Right lobe of liver (tissue), 6 donors: ENCODE data around the gene CCNA2. TPM values are rescaled to one million over a fixed set of nuclear protein-coding genes. Genes with fewer than 3 reads are reported as not detected.

Experiments used
- ATAC-seq, 4 donors: fragments of 200-7000 bp; cut with Tn5 transposase; one replicate each; pipeline ENCODE4 v1.9.1; 2020; ENCODE audit warnings: mild to moderate bottlenecking in 4 of 4, moderate library complexity in 4 of 4
- DNase-seq, 3 donors: peaks; one replicate each; pipeline ENCODE4 v3.0.0-alpha.2; 2020
- H3K27ac ChIP-seq, 3 donors: fragments of 200-600 bp; one replicate each; pipeline ENCODE4 v1.8.0; 2022
- H3K27me3 ChIP-seq, 2 donors: fragments of 200-600 bp; one replicate each; pipeline ENCODE4 v1.8.0; 2022
- H3K36me3 ChIP-seq, 4 donors: fragments of 200-600 bp; sonication (generic) in 1 of 4; one replicate each; pipeline versions ENCODE4 v1.5.1 to v1.8.0; 2017 to 2022; ENCODE audit warnings: control low read depth in 1 of 4
- H3K4me1 ChIP-seq, 4 donors: fragments of 200-600 bp; sonication (generic) in 1 of 4; one replicate each; pipeline versions ENCODE4 v1.5.1 to v1.8.0; 2017 to 2022; ENCODE audit warnings: control low read depth in 1 of 4
- H3K4me3 ChIP-seq, 3 donors: fragments of 200-600 bp; one replicate each; pipeline ENCODE4 v1.8.0; 2022
- H3K9me3 ChIP-seq, 4 donors: fragments of 200-600 bp; sonication (generic) in 1 of 4; one replicate each; pipeline versions ENCODE4 v1.5.1 to v1.8.0; 2017 to 2022; ENCODE audit warnings: control low read depth in 1 of 4
- POLR2A ChIP-seq: fragments of 450-650 bp; IDR thresholded peaks from one replicate; pipeline ENCODE4 v1.6.1; 2017; ENCODE audit warnings: antibody characterized with exemption, mild to moderate bottlenecking
- WGBS: methylation state at CpG from one replicate; pipeline ENCODE4 v1.1.6; 2018; ENCODE audit warnings: low coverage, low lambda C conversion rate; ENCODE audit not compliant: insufficient coverage; ENCODE audit errors: missing lambda C conversion rate; 5-methylcytosine and 5-hydroxymethylcytosine counted together
- intact Hi-C, 2 donors: fragments of 100-400 bp; cut with DNase I; formaldehyde crosslinking; loops; one replicate each; pipeline versions ENCODE4 v1.11.2 to v1.14.1; 2022
- total RNA-seq, 6 experiments: library from RNA; depleted of rRNA in 2 of 6; stranded (reverse); fragments of >200 nt in 2 of 6; fragmentation: NEBNext Ultra II Directional in 3 of 6; extraction: Animal tissue kit (Norgen Biotek cat#: 25700) in 3 of 6; gene quantifications; one replicate each; pipeline versions ENCODE4 v1.1.0 to v1.2.4, GENCODE V29; 2016 to 2023
- TF ChIP-seq, protein P1 (sequence below), 4 donors: fragments of 200-600 bp in 3 of 4; fragments of 450-650 bp in 1 of 4; IDR thresholded peaks; one replicate each; pipeline versions ENCODE4 v1.5.1 to v1.8.0; 2016 to 2022; ENCODE audit warnings: antibody characterized with exemption in 4 of 4, mild to moderate bottlenecking in 2 of 4
- donor health status: DM: no; HTN: yes; CAD: no.
- donor health status: DM: no; HTN: no; CAD: no.
- donor health status: DM: no; HTN: no; CAD: no.
- donor health status: DM: no; HTN: yes; CAD: no.
- donor health status: DM: no; HTN: yes; CAD: no.

The CCNA2 gene
- total RNA-seq, 6 experiments from 2014 or later, result 0.15 to 4.3 (median 1.4) TPM

- no peak for DNase-seq
- H3K36me3 ChIP-seq, result peaks cover 0 to 46% (median 15%) of the 10 kb centered on the region in 4 donors
- H3K4me3 ChIP-seq, result no peak overlapping the region
- intact Hi-C loops, result no loop called here
- WGBS, result 70% methylated on average over 1 of the region's 1 CpG
- TF ChIP-seq, protein P1, sequence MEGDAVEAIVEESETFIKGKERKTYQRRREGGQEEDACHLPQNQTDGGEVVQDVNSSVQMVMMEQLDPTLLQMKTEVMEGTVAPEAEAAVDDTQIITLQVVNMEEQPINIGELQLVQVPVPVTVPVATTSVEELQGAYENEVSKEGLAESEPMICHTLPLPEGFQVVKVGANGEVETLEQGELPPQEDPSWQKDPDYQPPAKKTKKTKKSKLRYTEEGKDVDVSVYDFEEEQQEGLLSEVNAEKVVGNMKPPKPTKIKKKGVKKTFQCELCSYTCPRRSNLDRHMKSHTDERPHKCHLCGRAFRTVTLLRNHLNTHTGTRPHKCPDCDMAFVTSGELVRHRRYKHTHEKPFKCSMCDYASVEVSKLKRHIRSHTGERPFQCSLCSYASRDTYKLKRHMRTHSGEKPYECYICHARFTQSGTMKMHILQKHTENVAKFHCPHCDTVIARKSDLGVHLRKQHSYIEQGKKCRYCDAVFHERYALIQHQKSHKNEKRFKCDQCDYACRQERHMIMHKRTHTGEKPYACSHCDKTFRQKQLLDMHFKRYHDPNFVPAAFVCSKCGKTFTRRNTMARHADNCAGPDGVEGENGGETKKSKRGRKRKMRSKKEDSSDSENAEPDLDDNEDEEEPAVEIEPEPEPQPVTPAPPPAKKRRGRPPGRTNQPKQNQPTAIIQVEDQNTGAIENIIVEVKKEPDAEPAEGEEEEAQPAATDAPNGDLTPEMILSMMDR (IDR thresholded peaks at IDR 0.05), result no peak
- no peaks in the 10 kb centered on the region for H3K4me1 ChIP-seq
- H3K27me3 ChIP-seq, result no peaks in the 10 kb centered on the region
- H3K9me3 ChIP-seq, result no peaks in the 10 kb centered on the region
- ATAC-seq, result no peak
- H3K27ac ChIP-seq, result no peak overlapping the region
Observed at GRCh38 chr4:121817701-121818100, 6.0 kb downstream of the CCNA2 start.

DNA sequence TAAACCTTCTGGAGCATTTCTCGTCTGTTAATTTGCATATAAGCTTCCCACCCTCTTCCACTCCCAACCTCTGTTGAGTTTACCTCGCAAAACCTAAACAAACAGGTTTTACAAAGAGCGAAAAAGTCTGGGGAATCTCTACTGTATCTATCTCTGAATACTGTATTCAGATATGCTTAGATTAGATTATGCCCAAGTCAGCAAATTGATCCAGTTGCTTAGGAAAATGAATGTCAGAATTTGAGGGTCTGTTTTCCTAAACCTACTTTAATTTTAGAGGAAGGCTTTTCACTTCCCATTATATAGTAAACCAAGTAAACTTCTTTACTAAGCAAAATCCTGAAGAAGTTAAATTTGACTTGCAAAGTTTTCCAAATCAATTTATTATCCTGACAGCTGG lies 6.7 kb downstream of the CCNA2 start:
- H3K9me3 ChIP-seq, result no peaks in the 10 kb centered on the region
- intact Hi-C loops, result no loop called here
- TF ChIP-seq, protein P1 (IDR thresholded peaks at IDR 0.05), result no peak
- TF ChIP-seq POLR2A, result no peak

DNA sequence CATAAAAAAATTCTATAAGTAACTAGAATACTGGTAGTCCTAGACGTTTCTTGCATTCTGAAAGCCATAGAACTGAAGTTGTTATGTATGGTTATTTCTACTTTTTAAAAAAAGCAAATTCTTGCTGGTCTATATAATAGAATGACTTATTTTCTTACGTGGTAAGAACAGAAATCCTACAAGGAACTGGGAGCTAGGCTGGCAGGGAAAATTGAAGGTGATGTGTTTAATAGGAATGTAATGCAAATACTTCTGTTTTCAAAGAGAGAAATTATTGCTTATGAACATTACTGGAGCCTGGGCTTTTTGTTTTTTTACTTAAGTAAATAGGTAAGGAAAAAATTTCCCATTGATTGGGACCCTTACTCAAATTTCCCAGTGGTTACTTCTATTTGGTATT lies 8.9 kb downstream of the CCNA2 start:
- Histone ChIP-seq H3K4me1 (no peaks in the 10 kb centered on the region), H3K9me3 (no peaks in the 10 kb centered on the region), H3K36me3 (peaks cover 0 to 73% (median 21%) of the 10 kb centered on the region in 4 donors), H3K27ac (no peak overlapping the region), H3K27me3 (no peaks in the 10 kb centered on the region), H3K4me3 (no peak overlapping the region)
- no peak for ATAC-seq
- 81% methylated on average over 2 of the region's 2 CpGs for WGBS
- TF ChIP-seq, protein P1 (IDR thresholded peaks at IDR 0.05), result no peak
- no peak for TF ChIP-seq POLR2A
- DNase-seq, result no peak
- intact Hi-C loops, result no loop called here

More for the DNA sequence above, 6.7 kb downstream of the CCNA2 start:
- 95% methylated on average over 3 of the region's 3 CpGs for WGBS
- no peak overlapping the region for H3K27ac ChIP-seq
- no peaks in the 10 kb centered on the region for H3K27me3 ChIP-seq
- DNase-seq (no peak), ATAC-seq (no peak)
- peaks cover 0 to 52% (median 16%) of the 10 kb centered on the region in 4 donors for H3K36me3 ChIP-seq
- no peaks in the 10 kb centered on the region for H3K4me1 ChIP-seq
- no peak overlapping the region for H3K4me3 ChIP-seq

GRCh38 chr4:121811122-121811521 lies 12.6 kb downstream of the CCNA2 start:
- DNase-seq, result no peak
- Histone ChIP-seq H3K4me3 (no peak overlapping the region), H3K9me3 (no peaks in the 10 kb centered on the region), H3K4me1 (no peaks in the 10 kb centered on the region), H3K36me3 (peaks cover 0 to 91% (median 25%) of the 10 kb centered on the region in 4 donors), H3K27me3 (no peaks in the 10 kb centered on the region), H3K27ac (no peak overlapping the region)
- TF ChIP-seq, protein P1 (IDR thresholded peaks at IDR 0.05), result no peak
- TF ChIP-seq POLR2A, result no peak
- ATAC-seq, result no peak
- intact Hi-C loops, result no loop called here

- Histone ChIP-seq H3K36me3 (peaks cover 0 to 74% (median 16%) of the 10 kb centered on the region in 4 donors), H3K27me3 (no peaks in the 10 kb centered on the region), H3K4me3 (no peak overlapping the region), H3K27ac (no peak overlapping the region), H3K4me1 (peaks cover 0 to 7% (median 0%) of the 10 kb centered on the region in 4 donors), H3K9me3 (no peaks in the 10 kb centered on the region)
- 76% methylated on average over 4 of the region's 4 CpGs for WGBS
- ATAC-seq, result no peak
- DNase-seq, result no peak
- TF ChIP-seq, protein P1 (IDR thresholded peaks at IDR 0.05), result no peak
- no peak for TF ChIP-seq POLR2A
- intact Hi-C loops, result no loop called here
Observed at GRCh38 chr4:121806411-121806810, 17.3 kb downstream of the CCNA2 start.
